Skin of body (tissue), 2 donors: ENCODE measurements around the gene SPRED2. TPM values are rescaled to one million over a fixed set of nuclear protein-coding genes. Genes with fewer than 3 reads are reported as not detected.

ENCODE experiments used
- DNase-seq: peaks from one replicate; lab custom pipeline; 2025; lab: John Stamatoyannopoulos, UW
- total RNA-seq: library from RNA; depleted of rRNA; stranded (reverse); fragments of >200 nt; gene quantifications from one replicate; pipeline ENCODE4 v1.2.3, GENCODE V29; 2014

The SPRED2 gene
- total RNA-seq, 1 donor from 2014 or later = 11.4 TPM

- DNase-seq = no peak
Observed at GRCh38 chr2:65415091-65415490, 17.3 kb downstream of the SPRED2 start.

GRCh38 chr2:65413610-65414009 is 18.8 kb downstream of the SPRED2 start:
- DNase-seq = no peak

GRCh38 chr2:65413106-65413505 is 19.3 kb downstream of the SPRED2 start:
- no peak for DNase-seq

GRCh38 chr2:65411056-65411795 is 21.2 kb downstream of the SPRED2 start:
- DNase-seq = no peak

- DNase-seq = no peak
Observed at GRCh38 chr2:65409045-65409444, 23.4 kb downstream of the SPRED2 start.

GRCh38 chr2:65407240-65407639 is 25.2 kb downstream of the SPRED2 start:
- no peak for DNase-seq

GRCh38 chr2:65404988-65405697 is 27.3 kb downstream of the SPRED2 start:
- no peak for DNase-seq

GRCh38 chr2:65403529-65403915 is 28.9 kb downstream of the SPRED2 start:
- no peak for DNase-seq

GRCh38 chr2:65402780-65403528 is 29.4 kb downstream of the SPRED2 start:
- peak; percentile 33 for DNase-seq

GRCh38 chr2:65402323-65402722 is 30.1 kb downstream of the SPRED2 start:
- no peak for DNase-seq

- no peak for DNase-seq
Observed at GRCh38 chr2:65397122-65397521, 35.3 kb downstream of the SPRED2 start.

- DNase-seq = peak; percentile 43
Observed at GRCh38 chr2:65396348-65397026, 35.9 kb downstream of the SPRED2 start.

GRCh38 chr2:65395621-65396347 is 36.6 kb downstream of the SPRED2 start:
- DNase-seq = no peak

- no peak for DNase-seq
Observed at GRCh38 chr2:65393743-65394422, 38.5 kb downstream of the SPRED2 start.

- no peak for DNase-seq
Observed at GRCh38 chr2:65393046-65393445, 39.4 kb downstream of the SPRED2 start.

- DNase-seq = no peak
Observed at GRCh38 chr2:65392609-65393008, 39.8 kb downstream of the SPRED2 start.

GRCh38 chr2:65390134-65390533 is 42.3 kb downstream of the SPRED2 start:
- DNase-seq = no peak

GRCh38 chr2:65389476-65389875 is 42.9 kb downstream of the SPRED2 start:
- DNase-seq = no peak

GRCh38 chr2:65388596-65389390 is 43.6 kb downstream of the SPRED2 start:
- DNase-seq = no peak
